GM19240 (cell line): ENCODE data around the gene RNF220.
A peak's percentile ranks its signal among the peaks of the same experiment; 100 is the strongest.

Source experiments
- DNase-seq: peaks from one replicate; pipeline ENCODE4 v3.0.0; 2011; ENCODE audit warnings: low spot score; ENCODE audit not compliant: insufficient read length

Gene RNF220

DNA sequence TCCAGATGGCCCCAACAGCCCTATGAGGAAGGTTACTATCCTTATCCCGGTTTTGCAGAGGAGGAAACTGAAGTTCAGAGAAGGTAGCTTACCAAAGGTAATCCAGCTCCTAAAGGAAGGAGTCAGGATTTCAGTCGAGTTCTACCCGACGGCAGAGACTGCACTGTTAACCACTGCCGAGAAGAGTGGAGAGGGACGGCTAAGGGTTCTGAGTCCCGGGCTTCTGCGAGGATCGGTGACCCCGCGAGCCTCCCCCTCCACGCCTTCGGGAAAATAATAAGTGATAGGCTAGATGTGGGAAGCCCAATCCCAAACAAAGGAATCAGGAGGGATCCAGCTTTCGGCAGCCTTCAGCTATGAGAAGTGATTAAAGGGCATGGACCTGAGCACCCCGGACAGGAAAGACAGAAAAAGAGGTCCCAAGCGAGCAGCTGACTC is 268.6 kb downstream of the RNF220 start:
- no peak for DNase-seq

DNA sequence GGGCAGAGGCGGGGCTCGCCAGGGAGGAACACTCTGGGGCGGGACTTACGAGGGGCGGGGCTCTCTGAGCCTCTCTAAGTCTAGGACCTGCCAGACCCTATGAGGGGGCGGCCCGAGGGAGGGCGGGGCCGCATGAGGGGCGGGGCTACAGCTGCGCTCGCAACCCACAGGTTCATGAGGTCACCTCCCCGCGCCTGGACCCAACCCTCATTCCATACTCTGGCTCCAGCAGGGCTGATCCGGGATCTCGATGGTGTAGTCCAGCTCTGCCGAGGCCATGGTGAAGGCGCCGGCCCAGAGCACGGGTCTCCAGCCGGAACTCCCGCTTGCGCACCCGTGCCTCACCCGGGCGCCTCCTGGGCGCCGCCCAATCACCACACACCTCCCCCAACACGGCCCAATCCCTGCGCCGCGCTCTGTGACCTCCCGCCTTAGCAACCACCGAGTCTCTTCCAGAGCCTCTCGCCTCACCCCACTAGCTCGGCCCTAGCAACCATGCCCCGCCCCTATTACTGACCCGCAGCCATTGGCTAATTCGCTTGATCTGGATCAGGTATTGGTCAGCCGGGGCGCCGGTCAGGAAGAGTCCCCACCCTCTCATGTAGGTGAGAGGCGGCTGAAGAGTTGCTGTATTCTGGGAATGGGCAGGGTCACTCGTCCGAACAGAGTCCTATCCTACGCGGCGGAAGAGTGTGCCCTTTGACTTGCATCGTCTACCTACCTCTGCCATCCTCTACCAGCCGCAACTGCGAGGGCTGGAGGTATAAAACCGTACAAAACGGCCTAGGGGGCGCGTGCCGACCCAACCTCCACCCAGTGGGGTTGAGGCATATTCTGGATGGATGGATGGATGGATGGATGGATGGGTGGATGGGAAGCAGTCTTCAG is 269.3 kb downstream of the RNF220 start, which contains the start of the genes ARMH1 and TMEM53:
TSS of gene ARMH1 (plus strand) at position 602 of the 888 bp plus-strand sequence. CDS start 14,984 bp downstream, outside the sequence.
TSS of gene TMEM53 (minus strand) at position 369 of the 888 bp plus-strand sequence. CDS start at position 279, 90 bp downstream.
- peak; percentile 92 for DNase-seq

DNA sequence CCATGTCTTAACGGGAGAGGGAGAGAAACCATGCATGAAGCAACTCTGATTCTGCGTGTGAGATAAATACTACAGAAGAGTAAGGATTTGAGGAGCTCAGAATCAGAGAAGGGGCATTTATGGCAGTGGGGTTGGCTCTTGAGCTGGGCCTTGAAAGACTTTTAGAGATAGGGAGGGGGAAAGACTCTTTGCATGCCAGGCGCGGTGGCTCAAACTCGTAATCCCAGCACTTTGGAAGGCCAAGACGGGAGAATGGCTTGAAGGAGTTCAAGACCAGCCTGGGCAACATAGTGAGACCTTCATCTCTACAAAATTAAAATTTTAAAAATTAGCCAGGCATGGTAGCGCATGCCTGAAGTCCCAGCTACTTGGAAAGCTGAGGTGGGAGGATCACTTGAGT is 270.1 kb downstream of the RNF220 start:
- DNase-seq = no peak

DNA sequence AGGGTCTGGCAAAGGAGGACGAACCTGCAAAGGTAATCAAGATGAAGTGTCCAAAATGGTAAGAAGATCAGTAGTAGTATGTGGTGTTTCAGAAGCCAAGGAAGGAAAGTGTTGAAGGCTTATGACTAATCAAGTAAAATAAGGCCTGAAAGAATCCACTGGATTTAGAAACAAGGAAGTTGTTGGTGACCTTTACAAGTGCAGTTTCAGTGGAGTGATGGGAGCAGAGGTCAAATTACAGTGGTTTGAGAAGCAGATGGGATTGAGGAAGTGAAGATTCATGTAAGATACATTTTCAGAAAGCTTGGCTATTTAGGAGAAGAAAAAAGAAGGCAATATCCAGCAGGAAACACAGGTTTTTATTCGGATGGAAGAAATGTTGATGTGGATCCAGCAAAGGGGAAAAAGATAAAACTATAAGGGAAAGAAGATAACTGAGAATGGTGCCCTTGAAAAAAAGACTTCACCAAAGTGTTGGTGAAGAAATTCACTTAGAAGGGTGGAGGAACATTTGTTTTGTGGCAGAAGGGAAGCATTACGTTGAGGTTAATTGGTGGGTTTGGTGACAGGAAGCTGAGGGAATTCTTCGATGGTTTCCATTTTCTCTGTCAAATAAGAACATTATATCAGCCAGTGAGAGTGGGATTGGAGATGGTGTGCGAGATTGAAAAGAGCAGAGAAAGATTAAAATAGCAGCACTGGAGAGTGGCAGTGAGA is 271.6 kb downstream of the RNF220 start:
- DNase-seq = no peak

DNA sequence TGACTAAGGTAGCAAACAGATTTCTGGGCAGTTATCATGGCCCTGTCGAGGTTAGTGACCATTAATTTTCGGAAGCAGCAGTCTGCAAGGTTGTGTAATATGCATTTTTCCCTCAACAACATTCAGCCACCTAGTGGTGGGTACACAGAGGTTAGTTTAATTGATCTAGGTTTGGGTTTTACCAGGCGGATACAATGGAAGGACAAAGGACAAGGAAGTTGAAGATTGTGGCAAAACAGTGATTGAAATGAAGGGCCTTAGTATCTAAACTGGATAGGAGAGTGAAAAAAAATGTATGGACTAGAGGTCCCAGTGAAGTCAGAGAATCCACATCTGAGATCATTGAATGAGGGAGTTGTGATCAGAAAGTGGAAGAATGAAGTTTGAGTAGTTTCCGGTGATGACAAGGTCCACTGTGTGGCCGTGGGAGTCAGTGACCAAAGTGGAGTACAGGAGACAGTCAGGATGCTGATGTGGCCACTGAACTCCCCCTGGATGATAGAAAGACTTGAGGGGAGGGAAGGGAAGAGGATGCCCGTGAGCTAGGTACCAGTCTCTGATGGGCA is 272.2 kb downstream of the RNF220 start:
- no peak for DNase-seq

DNA sequence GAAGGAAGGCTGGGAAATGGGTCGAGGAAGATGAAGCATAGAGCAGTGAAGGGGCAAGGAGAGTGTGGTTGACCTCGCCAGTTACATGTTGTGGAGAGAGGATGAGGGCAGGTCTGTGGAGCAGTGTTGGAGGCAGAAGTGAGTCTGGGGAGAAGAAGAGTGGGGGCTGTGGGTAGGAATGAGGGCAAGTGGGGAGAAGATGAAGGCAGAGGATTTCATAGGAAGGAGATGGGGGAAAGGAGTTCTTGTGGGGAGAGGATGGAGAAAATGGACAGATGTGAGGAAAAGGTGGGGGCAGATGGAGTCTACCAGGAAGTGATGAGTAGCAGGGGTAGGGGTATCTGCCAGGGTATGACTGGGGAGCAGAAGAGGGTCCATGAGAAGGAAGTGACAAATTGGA is 273.1 kb downstream of the RNF220 start:
- no peak for DNase-seq

DNA sequence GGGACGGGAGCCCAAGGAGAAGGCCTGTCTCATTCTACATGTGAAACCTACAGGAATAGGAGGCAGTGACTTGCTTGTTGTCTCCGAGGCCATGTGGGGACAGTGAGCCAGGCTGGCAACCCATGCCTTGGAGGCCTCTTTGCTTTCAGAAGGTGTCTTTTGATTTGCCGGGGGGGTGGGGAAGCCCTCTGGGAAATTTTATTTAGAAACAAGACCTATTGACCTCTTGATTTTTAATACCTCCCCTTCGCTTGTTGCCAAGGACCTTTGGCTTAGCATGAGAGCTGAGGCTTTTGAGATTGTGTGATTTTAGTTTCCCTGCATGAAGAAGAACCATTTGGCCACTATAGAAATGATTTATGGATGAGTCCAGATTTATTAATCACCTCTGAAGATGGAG is 273.6 kb downstream of the RNF220 start:
- no peak for DNase-seq

DNA sequence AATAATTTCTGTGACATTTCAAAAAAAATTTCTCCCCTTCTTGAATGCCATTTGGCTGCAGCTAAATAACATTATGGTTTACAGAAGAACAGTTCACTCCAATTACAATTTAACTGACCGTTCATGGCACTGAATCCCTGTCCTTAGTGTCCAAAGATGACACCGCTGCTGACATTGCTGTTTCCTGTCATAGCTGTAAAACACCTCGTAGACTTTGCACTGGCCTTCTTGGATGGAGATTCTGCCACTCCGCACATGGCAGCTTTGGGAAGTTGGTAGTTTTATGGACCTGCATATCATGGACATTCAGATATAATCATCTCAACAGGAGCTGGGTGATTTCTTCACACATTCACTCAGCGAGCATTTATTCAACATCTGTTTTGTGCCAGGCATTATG is 274.4 kb downstream of the RNF220 start:
- no peak for DNase-seq

DNA sequence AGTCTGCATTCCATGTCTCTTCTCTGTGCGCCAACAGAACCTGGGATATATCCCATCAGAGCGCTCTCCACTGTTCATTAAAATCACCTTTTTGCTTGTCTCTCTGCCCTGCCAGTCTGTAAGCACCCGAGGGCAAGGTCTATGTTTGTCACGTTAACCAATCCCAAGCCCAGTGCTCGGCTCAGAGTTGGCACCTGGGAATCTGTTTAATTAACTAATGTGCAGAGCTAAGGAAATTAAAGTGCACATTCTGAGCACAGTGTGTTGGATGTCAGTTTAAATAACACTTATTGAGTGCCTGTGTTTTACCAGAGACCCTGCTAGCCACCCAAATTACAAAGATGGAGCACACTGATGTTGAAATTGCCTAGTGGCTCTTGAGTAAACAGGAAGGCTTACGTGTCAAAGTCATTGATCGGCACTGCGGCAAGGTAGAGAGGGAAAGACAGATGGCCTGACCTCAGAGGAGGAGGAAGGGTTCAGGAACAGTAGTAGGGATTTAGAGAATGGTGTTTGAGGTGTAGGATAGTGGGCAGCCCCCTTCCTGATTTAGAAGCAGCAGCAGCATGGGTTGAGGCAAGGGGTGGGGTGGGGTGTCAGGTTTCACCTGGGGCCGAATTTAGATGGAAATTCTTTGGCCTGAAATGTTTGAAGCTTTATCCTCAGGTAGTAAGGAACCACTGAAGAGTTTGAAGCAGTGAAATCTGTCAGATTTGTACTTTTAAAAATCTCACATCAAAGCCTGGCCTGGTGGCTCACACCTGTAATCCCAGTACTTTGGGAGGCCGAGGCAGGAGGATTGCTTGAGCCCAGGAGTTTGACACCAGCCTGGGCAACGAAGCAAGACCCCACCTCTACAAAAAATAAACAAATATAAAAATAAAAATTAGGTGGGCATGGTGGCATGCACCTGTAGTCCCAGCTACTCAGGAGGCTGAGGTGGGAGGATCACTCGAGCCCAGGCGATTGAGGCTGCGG is 277.1 kb downstream of the RNF220 start:
- DNase-seq = no peak

DNA sequence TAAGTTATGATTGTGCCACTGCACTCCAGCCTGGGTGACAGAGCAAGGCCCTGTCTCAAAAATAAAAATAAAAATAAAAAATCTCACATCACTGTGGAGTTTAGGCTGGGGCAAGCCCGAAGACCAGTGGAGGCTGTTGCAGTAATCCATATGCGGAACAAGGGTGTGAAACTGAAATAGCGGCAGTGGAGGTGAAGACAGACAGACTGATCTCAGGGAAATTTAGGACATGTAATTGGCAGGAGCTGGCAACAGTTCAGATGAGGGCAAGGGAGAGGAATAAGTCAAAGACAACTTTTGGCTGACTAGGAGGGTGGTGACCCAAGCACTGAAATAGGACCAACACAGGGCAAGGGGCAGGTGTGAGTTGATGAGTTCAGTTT is 277.8 kb downstream of the RNF220 start:
- DNase-seq = no peak

DNA sequence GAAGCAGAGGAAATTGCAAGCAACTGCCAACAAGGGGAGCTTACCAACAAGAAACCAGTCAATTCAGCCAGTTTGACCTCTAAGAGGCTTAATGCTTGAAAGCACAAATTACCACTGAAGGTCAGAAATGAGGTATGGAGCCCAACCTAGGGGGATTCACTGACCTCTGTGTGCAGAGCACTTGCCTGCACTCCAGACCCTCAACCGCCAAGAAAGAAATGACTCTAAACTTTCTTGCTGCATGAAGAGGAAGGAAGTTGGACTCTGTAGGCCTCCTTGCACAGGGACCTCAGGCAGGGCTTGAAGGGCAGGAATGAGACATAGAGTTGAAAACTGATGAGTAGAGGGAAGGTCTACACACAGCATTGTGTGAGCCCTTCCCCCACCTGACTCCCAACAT is 279.5 kb downstream of the RNF220 start:
- peak; percentile 55 for DNase-seq

DNA sequence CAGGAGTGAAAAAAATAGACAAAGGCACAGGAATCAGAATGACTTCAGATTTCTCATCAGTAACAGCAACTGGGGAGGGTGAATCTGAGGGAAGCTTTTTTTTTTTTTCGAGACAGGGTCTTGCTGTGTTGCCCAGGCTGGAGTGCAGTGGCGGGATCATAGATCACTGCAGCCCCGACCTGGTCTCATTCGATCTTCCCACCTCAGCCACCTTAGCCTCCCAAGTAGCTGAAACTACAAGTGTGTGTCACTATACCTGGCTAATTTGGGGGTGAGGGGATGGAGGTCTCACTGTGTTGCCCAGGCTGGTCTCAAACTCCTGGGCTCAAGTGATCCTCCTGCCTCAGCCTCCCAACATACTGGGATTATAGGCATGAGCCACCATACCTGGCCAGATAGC is 280.2 kb downstream of the RNF220 start:
- DNase-seq = no peak

DNA sequence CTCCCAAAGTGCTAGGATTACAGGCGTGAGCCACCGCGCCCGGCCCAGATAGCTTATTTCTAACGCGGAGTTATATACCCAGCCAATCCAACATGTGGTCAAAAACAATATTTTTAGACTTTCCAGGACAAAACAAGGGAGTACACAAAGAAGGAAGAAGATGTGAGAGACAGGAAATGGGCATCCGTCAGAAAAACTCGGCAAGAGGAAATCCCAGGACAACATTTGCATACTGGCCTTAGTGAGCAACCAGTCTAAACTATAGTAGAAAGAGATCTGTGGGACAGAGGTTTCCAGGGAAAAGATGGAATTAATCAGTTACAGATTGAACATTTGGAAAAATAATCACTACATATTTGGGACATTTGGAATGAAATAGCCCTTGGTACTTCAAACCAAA is 280.8 kb downstream of the RNF220 start:
- DNase-seq = no peak

DNA sequence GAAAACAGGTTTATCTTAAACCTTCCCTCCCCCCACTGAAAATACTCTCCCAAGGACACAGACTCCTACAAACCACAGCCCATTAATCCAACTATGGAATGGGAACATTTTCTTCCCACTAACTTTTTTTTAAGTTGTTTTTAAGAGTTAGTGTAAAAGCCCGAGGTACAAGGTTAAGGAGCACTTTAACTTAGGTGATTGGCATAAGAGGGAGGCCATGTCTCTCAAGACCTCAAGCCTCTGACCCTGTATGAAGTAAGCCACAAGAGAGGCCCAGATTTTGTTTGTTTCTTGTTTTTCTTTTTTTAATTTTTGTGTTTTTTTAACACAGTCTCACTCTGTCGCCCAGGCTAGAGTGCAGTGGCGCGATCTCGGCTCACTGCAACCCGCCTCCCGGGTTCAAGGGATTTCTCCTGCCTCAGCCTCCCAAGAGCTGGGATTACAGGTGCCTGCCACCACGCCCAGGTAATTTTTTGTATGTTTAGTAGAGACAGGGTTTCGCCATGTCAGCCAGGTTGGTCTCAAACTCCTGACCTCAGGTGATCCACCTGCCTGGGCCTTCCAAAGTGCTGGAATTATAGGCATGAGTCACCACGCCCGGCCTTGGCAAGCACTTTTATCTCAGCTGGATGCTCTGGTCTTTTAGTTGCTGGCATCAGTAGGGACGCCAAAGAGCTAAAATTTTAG is 283.8 kb downstream of the RNF220 start:
- DNase-seq = no peak

DNA sequence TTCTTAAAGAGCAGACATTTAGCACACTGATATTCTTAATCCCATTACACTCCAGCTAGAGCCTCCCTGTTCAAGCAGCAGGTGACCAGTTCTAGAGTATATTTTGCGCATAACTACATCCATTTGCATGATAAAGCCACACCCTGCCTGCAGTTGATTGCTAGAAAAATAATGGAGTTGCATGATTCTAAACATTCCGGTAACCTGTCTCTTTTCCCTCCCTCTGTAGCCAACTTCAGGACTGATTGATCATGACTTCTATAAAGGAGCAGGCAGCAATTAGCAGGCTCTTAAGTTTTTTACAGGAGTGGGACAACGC is 284.4 kb downstream of the RNF220 start:
- DNase-seq = no peak

DNA sequence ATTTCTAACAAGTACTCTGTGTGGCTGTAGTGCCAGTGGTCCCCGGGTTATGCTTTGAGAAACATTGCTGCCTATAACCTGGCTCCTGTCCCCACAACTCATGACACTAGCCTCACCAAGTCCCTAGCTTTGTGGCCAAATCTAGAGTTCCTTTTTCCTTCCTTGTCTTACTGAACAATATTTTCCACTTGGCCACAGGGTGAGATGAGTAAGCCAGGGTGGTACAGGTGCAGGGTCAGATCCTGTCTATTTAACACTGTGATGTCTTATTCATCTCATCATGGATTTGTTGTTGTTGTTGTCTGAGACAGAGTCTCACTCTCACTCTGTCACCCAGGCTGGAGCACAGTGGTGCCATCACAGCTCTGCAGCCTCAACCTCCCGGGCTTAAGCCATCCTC is 288.1 kb downstream of the RNF220 start:
- DNase-seq = no peak

DNA sequence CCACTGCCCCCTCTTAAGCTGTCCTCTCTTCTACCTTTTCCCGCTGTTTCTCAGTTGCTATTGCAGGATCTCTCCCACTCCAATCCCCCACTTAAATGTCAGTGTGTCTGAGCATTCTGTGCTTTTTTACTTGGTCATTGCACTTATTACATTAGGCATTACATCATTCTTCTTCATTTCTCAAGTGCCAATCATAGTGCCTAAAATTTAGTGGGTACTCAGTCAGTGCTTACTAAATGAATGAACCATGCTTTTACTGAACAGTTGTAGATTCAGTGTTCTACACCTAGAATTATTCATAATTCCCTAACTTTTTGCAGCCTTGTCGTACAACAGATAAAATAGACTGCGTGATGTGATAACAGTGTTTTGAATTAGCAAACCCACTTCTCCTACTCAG is 288.8 kb downstream of the RNF220 start:
- DNase-seq = no peak

DNA sequence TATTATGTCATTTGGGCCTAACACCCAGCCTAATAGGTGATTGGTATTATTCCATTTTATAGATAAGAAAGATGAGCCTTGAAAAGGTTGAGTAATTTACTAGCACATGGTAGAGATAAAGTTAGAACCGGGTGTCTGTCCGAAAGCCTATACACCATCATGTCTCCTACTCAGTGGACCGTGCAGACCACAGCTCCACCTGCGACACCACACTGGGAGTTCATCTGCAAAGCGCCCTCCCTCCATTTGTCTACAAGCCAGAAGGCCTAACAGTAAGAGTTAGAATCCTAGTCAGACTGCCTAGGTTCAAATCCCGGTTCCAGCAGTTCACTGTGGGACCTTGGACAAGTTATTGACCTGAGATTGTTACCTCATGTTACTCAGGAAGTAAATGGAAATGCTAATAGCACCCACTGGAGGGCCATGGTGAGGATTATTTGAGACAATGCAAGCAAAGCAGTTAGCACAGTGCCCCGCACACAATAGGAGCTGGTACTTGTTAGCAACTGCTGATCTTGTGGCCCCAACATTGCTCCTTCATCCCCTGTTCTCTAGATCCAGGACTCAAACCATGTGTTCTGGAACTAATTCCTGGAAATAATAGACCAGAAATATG is 289.9 kb downstream of the RNF220 start:
- DNase-seq = peak; percentile 50

DNA sequence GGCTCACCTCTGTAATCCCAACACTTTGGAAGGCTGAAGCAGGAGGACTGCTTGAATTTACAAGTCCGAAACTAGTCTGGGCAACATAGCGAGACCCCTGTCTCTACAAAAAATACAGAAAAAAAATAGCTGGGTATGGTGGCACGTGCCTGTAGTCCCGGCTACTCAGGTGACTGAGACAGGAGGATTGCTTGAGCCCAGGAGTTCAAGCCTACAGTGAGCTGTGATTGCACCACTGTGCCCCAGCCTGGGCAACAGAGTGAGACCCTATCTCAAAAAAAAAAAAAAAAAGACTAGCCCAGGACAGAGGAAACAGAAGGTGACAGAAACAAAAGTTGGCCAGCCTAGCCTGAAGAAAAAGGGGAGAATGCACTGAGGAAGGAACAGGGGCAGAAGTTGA is 290.6 kb downstream of the RNF220 start:
- DNase-seq = no peak

DNA sequence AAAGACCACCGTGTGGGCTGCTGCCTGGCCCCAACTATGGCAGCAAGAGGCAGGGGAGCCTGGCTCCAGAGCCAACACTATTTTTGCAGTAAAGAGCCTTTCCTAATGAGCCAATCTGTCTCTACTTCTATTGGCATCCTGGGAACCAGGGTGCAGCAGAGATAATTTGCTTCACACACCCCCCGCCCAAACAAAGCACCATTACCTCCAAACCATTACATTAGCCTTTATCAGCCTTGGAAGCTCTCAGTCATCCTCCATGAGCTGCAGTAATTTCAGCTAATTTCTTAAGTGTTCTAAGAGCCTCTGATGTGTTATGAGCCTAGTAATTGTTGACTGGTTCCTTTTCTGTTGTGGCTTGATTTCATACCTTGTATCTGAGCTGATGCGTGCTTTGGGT is 291.0 kb downstream of the RNF220 start:
- DNase-seq = no peak
